Measurements from ENCODE around the gene AHCYL2.

Gene AHCYL2

GRCh38 chr7:129203050-129203741 lies 21.6 kb upstream of the AHCYL2 start:
- DNase-seq (ENCODE audit: low spot score): no peak
- no peak for TF ChIP-seq CTCF (IDR thresholded peaks at IDR 0.05; ENCODE audit: extremely low read depth, missing control alignments)

- no peak for TF ChIP-seq CTCF (IDR thresholded peaks at IDR 0.05; ENCODE audit: extremely low read depth, missing control alignments)
- no peak for DNase-seq (ENCODE audit: low spot score)
Measured at GRCh38 chr7:129205126-129205818, 19.6 kb upstream of the AHCYL2 start.

- no peak for DNase-seq (ENCODE audit: low spot score)
Measured at GRCh38 chr7:129205987-129206785, 18.6 kb upstream of the AHCYL2 start.

GRCh38 chr7:129208667-129209066 lies 16.2 kb upstream of the AHCYL2 start:
- no peak for DNase-seq (ENCODE audit: low spot score)
- no peak for TF ChIP-seq CTCF (IDR thresholded peaks at IDR 0.05; ENCODE audit: extremely low read depth, missing control alignments)

More at GRCh38 chr7:129205987-129206785, 18.6 kb upstream of the AHCYL2 start:
- TF ChIP-seq CTCF (IDR thresholded peaks at IDR 0.05; ENCODE audit: extremely low read depth, missing control alignments): no peak

- no peak for DNase-seq (ENCODE audit: low spot score)
- TF ChIP-seq CTCF (IDR thresholded peaks at IDR 0.05; ENCODE audit: extremely low read depth, missing control alignments): no peak
Measured at GRCh38 chr7:129209067-129209926, 15.5 kb upstream of the AHCYL2 start.

- DNase-seq (ENCODE audit: low spot score): peak; percentile 89
- TF ChIP-seq CTCF (IDR thresholded peaks at IDR 0.05; ENCODE audit: extremely low read depth, missing control alignments): peak; percentile 85
Measured at GRCh38 chr7:129210256-129210988, 14.4 kb upstream of the AHCYL2 start.

Measured in GM20000 (cell line).